ENCODE measurements around the gene LONP2. TPM values are rescaled to one million over a fixed set of nuclear protein-coding genes. Genes with fewer than 3 reads are reported as not detected.
A peak's percentile ranks its signal among the peaks of the same experiment; 100 is the strongest.

The LONP2 gene
- total and polyA plus RNA-seq, 2 of the 13 experiments (the other 11 are each of a cell fraction or from before 2014, with no cell fraction given): 39.2 to 63.3 TPM

GRCh38 chr16:48365601-48366164 lies 121.6 kb downstream of the LONP2 start (continued):
- 0 out of 2 replicates have a peak, but pooled peaks have one; percentile 1 for TF ChIP-seq SSRP1 (CRISPR knock-in tag; IDR thresholded peaks at IDR 0.05)
- no peak for TF ChIP-seq HNF4G (IDR thresholded peaks at IDR 0.05; ENCODE audit: borderline replicate concordance, low read depth, low read length)
- no peak for TF ChIP-seq HNF4G (CRISPR knock-in tag; IDR thresholded peaks at IDR 0.05; ENCODE audit: borderline replicate concordance, low read depth)
- peak; percentile 71 for TF ChIP-seq ZBTB14 (CRISPR knock-in tag; IDR thresholded peaks at IDR 0.05)
- TF ChIP-seq, protein P1, sequence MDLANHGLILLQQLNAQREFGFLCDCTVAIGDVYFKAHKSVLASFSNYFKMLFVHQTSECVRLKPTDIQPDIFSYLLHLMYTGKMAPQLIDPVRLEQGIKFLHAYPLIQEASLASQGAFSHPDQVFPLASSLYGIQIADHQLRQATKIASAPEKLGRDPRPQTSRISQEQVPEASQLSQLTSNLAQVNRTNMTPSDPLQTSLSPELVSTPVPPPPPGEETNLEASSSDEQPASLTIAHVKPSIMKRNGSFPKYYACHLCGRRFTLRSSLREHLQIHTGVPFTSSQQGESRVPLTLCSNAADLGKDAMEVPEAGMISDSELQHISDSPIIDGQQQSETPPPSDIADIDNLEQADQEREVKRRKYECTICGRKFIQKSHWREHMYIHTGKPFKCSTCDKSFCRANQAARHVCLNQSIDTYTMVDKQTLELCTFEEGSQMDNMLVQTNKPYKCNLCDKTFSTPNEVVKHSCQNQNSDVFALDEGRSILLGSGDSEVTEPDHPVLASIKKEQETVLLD (CRISPR knock-in tag; IDR thresholded peaks at IDR 0.05; ENCODE audit: low read depth): no peak
- no peak for TF ChIP-seq SMARCE1 (IDR thresholded peaks at IDR 0.05; ENCODE audit: borderline replicate concordance)
- no peak for TF ChIP-seq ZNF33B (CRISPR knock-in tag; IDR thresholded peaks at IDR 0.05)
- peak; percentile 89; the same call in 1 of the 2 replicates for TF ChIP-seq ZNF292 (CRISPR knock-in tag; IDR thresholded peaks at IDR 0.05; ENCODE audit: borderline replicate concordance, low read depth)
- peak; percentile 67; the same call in 1 of the 2 replicates for TF ChIP-seq ZFY (CRISPR knock-in tag; IDR thresholded peaks at IDR 0.05)
- TF ChIP-seq ZSCAN25 (CRISPR knock-in tag; IDR thresholded peaks at IDR 0.05): peak; percentile 65; the same call in 1 of the 2 replicates
- TF ChIP-seq USF2 (IDR thresholded peaks at IDR 0.05; ENCODE audit: low read depth, low read length): no peak
- no peak for TF ChIP-seq USF2 (CRISPR knock-in tag; IDR thresholded peaks at IDR 0.05; ENCODE audit: borderline replicate concordance)
- peak; percentile 73; the same call in 1 of the 2 replicates for TF ChIP-seq ZNF318 (CRISPR knock-in tag; IDR thresholded peaks at IDR 0.05)
- no peak for TF ChIP-seq PRMT3 (CRISPR knock-in tag; IDR thresholded peaks at IDR 0.05; ENCODE audit: borderline replicate concordance, low read depth)
- 0 out of 2 replicates have a peak, but pooled peaks have one; percentile 20 for TF ChIP-seq KDM3A (CRISPR knock-in tag; IDR thresholded peaks at IDR 0.05; ENCODE audit: low read depth)
- TF ChIP-seq SAP130 (CRISPR knock-in tag; IDR thresholded peaks at IDR 0.05; ENCODE audit: low read depth): peak; percentile 76
